Panc1 (cell line): ENCODE data around the gene GFPT2. TPM values are rescaled to one million over a fixed set of nuclear protein-coding genes. Genes with fewer than 3 reads are reported as not detected.

ENCODE experiments used
- ATAC-seq: fragments of 200-7000 bp; cut with Tn5 transposase; 2 replicates; pipeline ENCODE4 v1.9.1; 2020; ENCODE audit warnings: mild to moderate bottlenecking, moderate library complexity
- BruUV-seq: library from RNA; stranded (reverse); fragments of 400-500 nt; replicated peaks from 2 replicates; lab custom pipeline; 2021; lab: Mats Ljungman, UMichigan
- CTCF ChIA-PET: fragments of 300-600 bp; sonication (Branson Sonifier 250); formaldehyde crosslinking; loops from one replicate; lab custom pipeline; 2022; ENCODE audit warnings: antibody characterized with exemption; lab: Charles Lee
- POLR2A ChIA-PET: fragments of 300-600 bp; sonication (Branson Sonifier 250); formaldehyde crosslinking; loops from one replicate; lab custom pipeline; 2022; ENCODE audit warnings: antibody characterized with exemption; lab: Charles Lee
- DNase-seq: peaks from one replicate; pipeline ENCODE4 v3.0.0-alpha.2; 2010; ENCODE audit warnings: low read depth, low spot score
- H3K27ac ChIP-seq: 2 replicates; pipeline ENCODE4 v1.5.1; 2011; ENCODE audit warnings: mild to moderate bottlenecking, low read length, inconsistent platforms
- H3K27me3 ChIP-seq: fragments of 200-500 bp; sonication (Bioruptor generic); 2 replicates; pipeline ENCODE4 v1.6.0; 2014; ENCODE audit warnings: low read length, inconsistent platforms; ENCODE audit not compliant: control insufficient read depth, insufficient read depth
- H3K36me3 ChIP-seq: fragments of 200-500 bp; sonication (Bioruptor generic); 2 replicates; pipeline ENCODE4 v1.5.1; 2014; ENCODE audit warnings: inconsistent platforms, mild to moderate bottlenecking, low read length, moderate library complexity; ENCODE audit not compliant: control insufficient read depth, insufficient read depth
- H3K4me1 ChIP-seq: 2 replicates; pipeline ENCODE4 v1.5.1; 2011; ENCODE audit warnings: inconsistent platforms, mild to moderate bottlenecking, low read length, moderate library complexity; ENCODE audit not compliant: control insufficient read depth, insufficient read depth
- H3K4me3 ChIP-seq, 2 experiments: 2 replicates each; pipeline ENCODE4 v1.5.1; 2011 to 2012; ENCODE audit warnings: low read depth in 2 of 2, low read length in 2 of 2, mild to moderate bottlenecking in 2 of 2, inconsistent platforms in 1 of 2, moderate library complexity in 1 of 2
- H3K9me3 ChIP-seq: fragments of 200-500 bp; sonication (Bioruptor generic); 2 replicates; pipeline ENCODE4 v1.5.1; 2014; ENCODE audit warnings: low read depth, mild to moderate bottlenecking, inconsistent platforms, low read length, moderate library complexity; ENCODE audit not compliant: control insufficient read depth, insufficient read depth
- POLR2AphosphoS5 ChIP-seq: IDR thresholded peaks from 2 replicates; pipeline ENCODE4 v1.6.1; 2012; ENCODE audit warnings: mild to moderate bottlenecking, low read depth, low read length, moderate library complexity
- SIN3A ChIP-seq: IDR thresholded peaks from 2 replicates; pipeline ENCODE4 v1.6.1; 2012; ENCODE audit warnings: low read depth, mild to moderate bottlenecking, low read length, moderate library complexity, borderline replicate concordance; ENCODE audit not compliant: insufficient read depth
- TCF7L2 ChIP-seq: IDR thresholded peaks from 2 replicates; pipeline ENCODE4 v1.6.1; 2011; ENCODE audit warnings: mild to moderate bottlenecking, low read depth, low read length, inconsistent platforms
- in situ Hi-C: cut with HindIII; loops from 2 replicates; pipeline ENCODE4 v1.10.0; 2016; ENCODE audit warnings: low sequenced_read_pairs, low pct_unique_long_range_greater_than_20kb
- intact Hi-C: fragments of 100-400 bp; cut with micrococcal nuclease; formaldehyde crosslinking; loops from one replicate; pipeline ENCODE4 v1.10.0; 2022; ENCODE audit not compliant: unreplicated experiment
- total RNA-seq: library from RNA; stranded (reverse); gene quantifications from one replicate; pipeline ENCODE4 v1.2.1, GENCODE V29; 2021; ENCODE audit not compliant: unreplicated experiment
- TF ChIP-seq, protein P1 (sequence below), 2 experiments: IDR thresholded peaks; 2 replicates each; pipeline ENCODE4 v1.6.1; 2011 to 2012; ENCODE audit warnings: low read depth in 2 of 2, control low read depth in 1 of 2, low read length in 1 of 2, mild to moderate bottlenecking in 1 of 2, moderate library complexity in 1 of 2; ENCODE audit not compliant: insufficient read depth in 1 of 2
- TF ChIP-seq, protein P2 (sequence below): fragments of 450-650 bp; IDR thresholded peaks from 2 replicates; pipeline ENCODE4 v1.5.1; 2017; ENCODE audit warnings: mild to moderate bottlenecking

Gene GFPT2
- total RNA-seq, 1 experiment from 2014 or later: 2.1 TPM

DNA sequence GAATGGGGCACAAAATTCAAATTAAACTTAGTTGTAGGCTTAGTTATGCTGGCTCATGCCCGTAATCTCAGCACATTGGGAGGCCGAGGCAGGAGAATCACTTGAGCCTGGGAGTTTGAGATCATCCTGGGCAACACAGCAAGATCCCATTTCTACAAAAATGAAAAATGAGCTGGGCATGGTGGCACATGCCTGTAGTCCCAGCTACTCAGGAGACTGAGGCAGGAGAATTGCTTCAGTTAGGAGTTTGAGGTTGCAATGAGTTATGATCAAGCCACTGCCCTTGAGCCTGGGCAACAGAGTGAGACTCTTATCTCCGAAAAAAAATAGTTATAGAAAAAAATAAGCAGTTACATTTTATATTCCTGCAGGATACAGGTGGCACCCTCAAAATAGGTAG is 20.7 kb upstream of the GFPT2 start:
- Histone ChIP-seq H3K36me3 (no peaks in the 10 kb centered on the region), H3K27ac (no peak overlapping the region), H3K4me3 (no peak overlapping the region), H3K4me1 (no peaks in the 10 kb centered on the region), H3K9me3 (no peaks in the 10 kb centered on the region), H3K27me3 (no peaks in the 10 kb centered on the region)
- TF ChIP-seq, protein P1, sequence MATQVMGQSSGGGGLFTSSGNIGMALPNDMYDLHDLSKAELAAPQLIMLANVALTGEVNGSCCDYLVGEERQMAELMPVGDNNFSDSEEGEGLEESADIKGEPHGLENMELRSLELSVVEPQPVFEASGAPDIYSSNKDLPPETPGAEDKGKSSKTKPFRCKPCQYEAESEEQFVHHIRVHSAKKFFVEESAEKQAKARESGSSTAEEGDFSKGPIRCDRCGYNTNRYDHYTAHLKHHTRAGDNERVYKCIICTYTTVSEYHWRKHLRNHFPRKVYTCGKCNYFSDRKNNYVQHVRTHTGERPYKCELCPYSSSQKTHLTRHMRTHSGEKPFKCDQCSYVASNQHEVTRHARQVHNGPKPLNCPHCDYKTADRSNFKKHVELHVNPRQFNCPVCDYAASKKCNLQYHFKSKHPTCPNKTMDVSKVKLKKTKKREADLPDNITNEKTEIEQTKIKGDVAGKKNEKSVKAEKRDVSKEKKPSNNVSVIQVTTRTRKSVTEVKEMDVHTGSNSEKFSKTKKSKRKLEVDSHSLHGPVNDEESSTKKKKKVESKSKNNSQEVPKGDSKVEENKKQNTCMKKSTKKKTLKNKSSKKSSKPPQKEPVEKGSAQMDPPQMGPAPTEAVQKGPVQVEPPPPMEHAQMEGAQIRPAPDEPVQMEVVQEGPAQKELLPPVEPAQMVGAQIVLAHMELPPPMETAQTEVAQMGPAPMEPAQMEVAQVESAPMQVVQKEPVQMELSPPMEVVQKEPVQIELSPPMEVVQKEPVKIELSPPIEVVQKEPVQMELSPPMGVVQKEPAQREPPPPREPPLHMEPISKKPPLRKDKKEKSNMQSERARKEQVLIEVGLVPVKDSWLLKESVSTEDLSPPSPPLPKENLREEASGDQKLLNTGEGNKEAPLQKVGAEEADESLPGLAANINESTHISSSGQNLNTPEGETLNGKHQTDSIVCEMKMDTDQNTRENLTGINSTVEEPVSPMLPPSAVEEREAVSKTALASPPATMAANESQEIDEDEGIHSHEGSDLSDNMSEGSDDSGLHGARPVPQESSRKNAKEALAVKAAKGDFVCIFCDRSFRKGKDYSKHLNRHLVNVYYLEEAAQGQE (IDR thresholded peaks at IDR 0.05; ENCODE audit: insufficient read depth in 1 of 2, low read depth in 2 of 2, low read length in 1 of 2): no peak
- TF ChIP-seq, protein P2, sequence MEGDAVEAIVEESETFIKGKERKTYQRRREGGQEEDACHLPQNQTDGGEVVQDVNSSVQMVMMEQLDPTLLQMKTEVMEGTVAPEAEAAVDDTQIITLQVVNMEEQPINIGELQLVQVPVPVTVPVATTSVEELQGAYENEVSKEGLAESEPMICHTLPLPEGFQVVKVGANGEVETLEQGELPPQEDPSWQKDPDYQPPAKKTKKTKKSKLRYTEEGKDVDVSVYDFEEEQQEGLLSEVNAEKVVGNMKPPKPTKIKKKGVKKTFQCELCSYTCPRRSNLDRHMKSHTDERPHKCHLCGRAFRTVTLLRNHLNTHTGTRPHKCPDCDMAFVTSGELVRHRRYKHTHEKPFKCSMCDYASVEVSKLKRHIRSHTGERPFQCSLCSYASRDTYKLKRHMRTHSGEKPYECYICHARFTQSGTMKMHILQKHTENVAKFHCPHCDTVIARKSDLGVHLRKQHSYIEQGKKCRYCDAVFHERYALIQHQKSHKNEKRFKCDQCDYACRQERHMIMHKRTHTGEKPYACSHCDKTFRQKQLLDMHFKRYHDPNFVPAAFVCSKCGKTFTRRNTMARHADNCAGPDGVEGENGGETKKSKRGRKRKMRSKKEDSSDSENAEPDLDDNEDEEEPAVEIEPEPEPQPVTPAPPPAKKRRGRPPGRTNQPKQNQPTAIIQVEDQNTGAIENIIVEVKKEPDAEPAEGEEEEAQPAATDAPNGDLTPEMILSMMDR: no peak
- TF ChIP-seq TCF7L2: no peak
- no peak for TF ChIP-seq POLR2AphosphoS5
- in situ Hi-C loops (no loop called here), intact Hi-C loops (no loop called here)
- ChIA-PET CTCF (no interaction called here), POLR2A (no interaction called here)
- DNase-seq (no peak), ATAC-seq (no peak)
- BruUV-seq: no TSS peak

DNA sequence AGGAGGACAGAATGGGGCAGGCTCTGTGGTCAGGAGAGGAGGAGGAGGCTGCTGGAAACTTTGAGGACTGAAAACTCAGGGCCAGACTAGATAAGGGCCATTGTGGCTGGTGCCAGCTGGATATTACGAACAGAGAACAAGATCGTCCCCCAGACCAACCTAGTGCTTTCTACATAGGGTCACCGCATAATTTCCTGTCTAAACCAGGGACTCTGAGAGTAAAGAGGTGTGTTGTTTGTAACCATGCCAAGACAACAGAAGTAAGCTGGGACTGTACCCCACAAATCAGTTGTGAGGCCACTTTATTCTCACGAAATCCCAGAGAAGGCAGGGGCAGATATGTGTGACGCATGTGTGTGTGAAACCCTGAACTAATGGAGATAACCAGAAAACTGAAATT is 20.3 kb upstream of the GFPT2 start:
- Histone ChIP-seq H3K27ac (no peak overlapping the region), H3K27me3 (no peaks in the 10 kb centered on the region), H3K4me3 (no peak overlapping the region), H3K4me1 (no peaks in the 10 kb centered on the region), H3K36me3 (no peaks in the 10 kb centered on the region), H3K9me3 (no peaks in the 10 kb centered on the region)
- CTCF ChIA-PET: no interaction called here
- BruUV-seq: no TSS peak
- TF ChIP-seq TCF7L2 (no peak), SIN3A (no peak), POLR2AphosphoS5 (no peak)
- TF ChIP-seq, protein P2: no peak
- TF ChIP-seq, protein P1 (IDR thresholded peaks at IDR 0.05; ENCODE audit: insufficient read depth in 1 of 2, low read depth in 2 of 2, low read length in 1 of 2): no peak
- ATAC-seq (no peak), DNase-seq (no peak)
- POLR2A ChIA-PET: no interaction called here
- intact Hi-C loops: no loop called here
- in situ Hi-C loops: no loop called here
